Epithelial cell of esophagus (primary cell): ENCODE results near the gene TBC1D9B.

Experiments
- DNase-seq: peaks from one replicate; pipeline ENCODE4 v3.0.0; 2010; ENCODE audit warnings: low read depth
- H3K4me3 ChIP-seq: 2 replicates; pipeline ENCODE4 v1.5.1; 2011; ENCODE audit warnings: mild to moderate bottlenecking, low read length, control low read depth
- CTCF ChIP-seq: IDR thresholded peaks from 2 replicates; pipeline ENCODE4 v1.5.1; 2011; ENCODE audit warnings: low read depth, mild to moderate bottlenecking, low read length, control low read depth, inconsistent platforms; ENCODE audit not compliant: insufficient read depth; ENCODE audit errors: missing control alignments

TBC1D9B gene

GRCh38 chr5:179907556-179908324 is at the start of gene TBC1D9B:
Gene TBC1D9B, minus strand, starts transcription at chr5:179907897. Its CDS starts 76 bp downstream, at chr5:179907821.
- peak; percentile 13 for TF ChIP-seq CTCF
- peak within 1 kb of the TSS; percentile 82 for H3K4me3 ChIP-seq
- peak; percentile 70 for DNase-seq

- no peak for TF ChIP-seq CTCF
- no peak overlapping the region for H3K4me3 ChIP-seq
- DNase-seq = no peak
These were observed 47.9 kb upstream of the TBC1D9B start for GRCh38 chr5:179955630-179956029.

DNA sequence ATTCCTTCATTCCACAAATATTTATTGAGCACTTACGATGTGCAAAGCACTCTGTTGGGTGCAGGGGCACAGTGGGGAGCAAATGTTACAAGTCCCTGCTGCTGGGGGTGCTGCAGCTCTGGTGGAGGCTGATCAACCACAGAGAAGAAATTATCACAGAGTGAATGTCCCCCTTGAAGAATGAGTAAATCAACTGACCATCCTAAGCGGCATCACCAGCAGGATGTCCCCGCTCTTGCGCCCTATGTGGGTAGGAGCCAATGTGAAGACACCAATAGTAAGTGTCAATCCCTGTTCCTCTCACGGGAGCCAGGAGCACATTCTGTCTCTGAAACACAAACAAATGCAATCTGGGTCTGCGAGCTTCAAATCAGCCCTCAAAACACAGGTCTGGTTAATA is 47.4 kb upstream of the TBC1D9B start:
- DNase-seq = no peak
- TF ChIP-seq CTCF = no peak
- H3K4me3 ChIP-seq = no peak overlapping the region

DNA sequence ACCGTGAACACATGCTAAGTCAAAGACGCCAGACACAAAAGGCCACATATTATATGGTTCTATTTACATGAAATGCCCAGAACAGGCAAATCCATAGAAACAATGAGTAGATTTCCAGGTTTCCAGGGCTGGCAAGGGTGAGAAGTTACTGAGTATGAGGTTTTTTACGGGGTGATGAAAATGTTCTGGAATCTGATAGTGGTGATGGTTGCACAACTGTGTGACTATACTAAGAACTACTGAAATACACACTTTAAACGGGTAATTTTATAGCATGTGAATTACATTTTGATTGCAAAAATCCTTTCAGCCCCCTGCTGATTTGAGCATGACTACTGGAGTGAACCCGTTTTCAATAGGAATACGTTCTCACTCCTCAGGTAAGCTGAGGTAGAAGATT is 46.7 kb upstream of the TBC1D9B start:
- no peak for DNase-seq
- no peak for TF ChIP-seq CTCF
- H3K4me3 ChIP-seq = no peak overlapping the region

DNA sequence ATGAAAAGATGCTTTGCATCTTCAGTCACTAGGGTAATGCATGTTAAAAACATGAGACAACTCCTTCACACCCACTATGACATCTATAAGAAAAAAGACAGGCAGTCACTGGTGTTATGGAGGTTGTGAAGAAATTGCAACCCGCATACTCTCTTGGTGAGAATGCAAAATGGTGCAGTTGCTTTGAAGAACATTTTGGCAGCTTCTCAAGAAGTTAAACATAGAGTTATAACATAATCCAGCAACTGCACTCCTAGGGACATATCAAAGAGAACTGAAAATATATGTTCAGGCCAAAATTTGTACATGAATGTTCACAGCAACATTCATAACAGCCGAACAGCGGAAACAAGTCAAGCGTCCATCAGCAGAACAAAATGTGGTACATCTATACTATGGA is 46.3 kb upstream of the TBC1D9B start:
- H3K4me3 ChIP-seq = no peak overlapping the region
- TF ChIP-seq CTCF = no peak
- DNase-seq = no peak

- no peak overlapping the region for H3K4me3 ChIP-seq
- no peak for DNase-seq
- TF ChIP-seq CTCF = no peak
These were observed 29.4 kb upstream of the TBC1D9B start for GRCh38 chr5:179936976-179937681.
